Measurements from ENCODE around the gene TTC34. TPM values are rescaled to one million over a fixed set of nuclear protein-coding genes. Genes with fewer than 3 reads are reported as not detected.

Gene TTC34
- total RNA-seq, 1 experiment from 2014 or later: 0.79 TPM

- Mint-ChIP-seq H3K9me3 (ENCODE audit: unreplicated experiment) (no peaks in the 10 kb centered on the region), H3K36me3 (ENCODE audit: insufficient read depth, unreplicated experiment) (no peaks in the 10 kb centered on the region), H3K27ac (ENCODE audit: unreplicated experiment) (no peak overlapping the region), H3K27me3 (ENCODE audit: insufficient read depth, unreplicated experiment) (peaks cover 11% of the 10 kb centered on the region), H3K4me3 (ENCODE audit: unreplicated experiment) (no peak overlapping the region), H3K4me1 (ENCODE audit: low read depth, unreplicated experiment) (no peaks in the 10 kb centered on the region)
- Histone ChIP-seq H3K36me3 (ENCODE audit: control insufficient read depth, insufficient read depth, low read length) (no peaks in the 10 kb centered on the region), H3K4me1 (no peaks in the 10 kb centered on the region), H3K9me3 (no peaks in the 10 kb centered on the region), H3K4me3 (ENCODE audit: low read depth, low read length) (no peak overlapping the region), H3K27me3 (replicated peaks; ENCODE audit: control insufficient read depth, insufficient read depth, low read length) (no peaks in the 10 kb centered on the region)
- no peak for TF ChIP-seq CTCF (IDR thresholded peaks at IDR 0.05; ENCODE audit: insufficient read depth in 1 of 2, low read depth in 1 of 2, low read length in 1 of 2, severe bottlenecking in 1 of 2, unreplicated experiment in 1 of 2)
- POLR2A ChIA-PET: no interaction called here
- BruUV-seq (replicated peaks): no TSS peak
- CTCF ChIA-PET: no interaction called here
- DNase-seq: no peak
- intact Hi-C loops (cut with micrococcal nuclease; ENCODE audit: unreplicated experiment): no loop called here
These were observed 1.8 kb upstream of the TTC34 start for GRCh38 chr1:2803086-2803930.

GRCh38 chr1:2802421-2802961, 998 bp upstream of the TTC34 start:
- Mint-ChIP-seq H3K4me1 (ENCODE audit: low read depth, unreplicated experiment) (no peaks in the 10 kb centered on the region), H3K27ac (ENCODE audit: unreplicated experiment) (no peak overlapping the region), H3K4me3 (ENCODE audit: unreplicated experiment) (no peak overlapping the region), H3K36me3 (ENCODE audit: insufficient read depth, unreplicated experiment) (no peaks in the 10 kb centered on the region), H3K9me3 (ENCODE audit: unreplicated experiment) (no peaks in the 10 kb centered on the region), H3K27me3 (ENCODE audit: insufficient read depth, unreplicated experiment) (peaks cover 9% of the 10 kb centered on the region)
- CTCF ChIA-PET: no interaction called here
- H3K36me3 ChIP-seq (ENCODE audit: control insufficient read depth, insufficient read depth, low read length): no peaks in the 10 kb centered on the region
- no peak overlapping the region for H3K4me3 ChIP-seq (ENCODE audit: low read depth, low read length)
- TF ChIP-seq CTCF (IDR thresholded peaks at IDR 0.05; ENCODE audit: insufficient read depth in 1 of 2, low read depth in 1 of 2, low read length in 1 of 2, severe bottlenecking in 1 of 2, unreplicated experiment in 1 of 2): no peak
- intact Hi-C loops (cut with micrococcal nuclease; ENCODE audit: unreplicated experiment): no loop called here
- H3K27me3 ChIP-seq (replicated peaks; ENCODE audit: control insufficient read depth, insufficient read depth, low read length): no peaks in the 10 kb centered on the region
- DNase-seq: no peak
- POLR2A ChIA-PET: no interaction called here
- no peaks in the 10 kb centered on the region for H3K9me3 ChIP-seq
- no peaks in the 10 kb centered on the region for H3K4me1 ChIP-seq
- BruUV-seq (replicated peaks): no TSS peak

GRCh38 chr1:2801046-2801445, 447 bp downstream of the TTC34 start:
- Histone ChIP-seq H3K4me3 (ENCODE audit: low read depth, low read length) (no peak overlapping the region), H3K27me3 (replicated peaks; ENCODE audit: control insufficient read depth, insufficient read depth, low read length) (no peaks in the 10 kb centered on the region), H3K4me1 (no peaks in the 10 kb centered on the region), H3K9me3 (no peaks in the 10 kb centered on the region), H3K36me3 (ENCODE audit: control insufficient read depth, insufficient read depth, low read length) (no peaks in the 10 kb centered on the region)
- Mint-ChIP-seq H3K4me3 (ENCODE audit: unreplicated experiment) (no peak overlapping the region), H3K4me1 (ENCODE audit: low read depth, unreplicated experiment) (no peaks in the 10 kb centered on the region), H3K27ac (ENCODE audit: unreplicated experiment) (no peak overlapping the region), H3K27me3 (ENCODE audit: insufficient read depth, unreplicated experiment) (peaks cover 2% of the 10 kb centered on the region), H3K36me3 (ENCODE audit: insufficient read depth, unreplicated experiment) (peaks cover 6% of the 10 kb centered on the region), H3K9me3 (ENCODE audit: unreplicated experiment) (no peaks in the 10 kb centered on the region)
- BruUV-seq (replicated peaks): no TSS peak
- intact Hi-C loops (cut with micrococcal nuclease; ENCODE audit: unreplicated experiment): no loop called here
- CTCF ChIA-PET: no interaction called here
- POLR2A ChIA-PET: no interaction called here
- DNase-seq: no peak
- no peak for TF ChIP-seq CTCF (IDR thresholded peaks at IDR 0.05; ENCODE audit: insufficient read depth in 1 of 2, low read depth in 1 of 2, low read length in 1 of 2, severe bottlenecking in 1 of 2, unreplicated experiment in 1 of 2)
